HG02885 (cell line): ENCODE results near the gene BTBD6.
"Not testable (repeated sequence)": the region's sequence is repeated elsewhere in the genome, so short reads cannot be mapped to it uniquely, and the experiment has no call there.

Source experiments
- ATAC-seq: cut with Tn5 transposase; IDR thresholded peaks from one replicate; pipeline ENCODE4 v1.9.1; 2021; ENCODE audit warnings: mild to moderate bottlenecking; ENCODE audit not compliant: unreplicated experiment, poor library complexity

Gene BTBD6

DNA sequence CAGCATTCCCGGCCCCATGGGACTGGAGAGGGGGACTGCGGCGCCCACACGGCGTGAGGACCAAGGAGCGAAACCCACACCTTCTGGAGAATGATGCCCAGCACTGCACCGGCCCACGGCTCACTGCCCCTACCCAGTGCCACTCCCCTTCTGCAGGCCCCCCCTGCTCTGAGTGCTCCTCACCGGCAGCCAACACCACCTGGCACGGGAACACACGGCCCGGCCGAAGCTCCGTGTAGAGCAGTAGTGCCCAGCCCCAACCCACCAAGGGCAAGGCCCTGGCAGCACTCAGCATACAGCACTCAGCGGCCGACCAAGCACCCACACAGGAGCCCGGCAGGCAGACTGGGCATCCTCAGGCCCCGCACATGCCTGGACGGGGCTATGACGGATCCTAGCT, 13.4 kb downstream of the BTBD6 start:
- ATAC-seq = no peak

DNA sequence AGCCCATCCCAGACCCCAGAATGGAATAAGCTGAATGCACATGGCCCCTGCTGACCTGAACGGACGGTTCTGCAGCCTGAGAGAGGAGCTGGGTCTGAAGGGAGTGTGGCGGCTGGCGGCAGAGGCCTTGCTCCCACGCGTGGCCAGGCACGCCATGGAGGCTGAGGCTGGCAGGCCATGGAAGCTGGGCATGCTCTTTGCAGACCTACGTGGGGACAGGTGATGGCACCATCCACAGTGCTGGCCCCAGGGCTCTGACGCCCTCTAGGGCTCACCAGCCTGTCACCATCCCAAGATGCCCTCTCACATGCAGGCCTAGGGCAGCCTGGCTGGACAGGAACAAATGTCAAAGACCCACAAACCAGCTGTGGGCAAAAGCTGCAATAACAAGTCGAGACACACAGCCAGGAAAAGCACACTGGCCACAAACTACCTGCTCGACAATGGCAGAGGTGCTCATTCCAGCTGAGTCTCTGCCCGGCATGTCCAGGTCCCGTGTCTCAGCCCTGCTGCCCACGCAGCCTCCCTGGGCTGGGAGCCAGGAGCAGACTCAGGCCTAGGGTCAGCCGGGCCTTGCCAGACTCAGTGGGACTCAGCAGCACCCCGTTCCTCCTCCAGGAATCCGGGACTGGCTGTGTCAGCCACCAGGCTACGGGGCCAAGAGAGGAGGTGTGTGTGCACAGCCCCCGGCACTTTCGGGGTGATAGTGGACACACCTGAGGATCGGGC, 19.7 kb downstream of the BTBD6 start:
- ATAC-seq = no peak

DNA sequence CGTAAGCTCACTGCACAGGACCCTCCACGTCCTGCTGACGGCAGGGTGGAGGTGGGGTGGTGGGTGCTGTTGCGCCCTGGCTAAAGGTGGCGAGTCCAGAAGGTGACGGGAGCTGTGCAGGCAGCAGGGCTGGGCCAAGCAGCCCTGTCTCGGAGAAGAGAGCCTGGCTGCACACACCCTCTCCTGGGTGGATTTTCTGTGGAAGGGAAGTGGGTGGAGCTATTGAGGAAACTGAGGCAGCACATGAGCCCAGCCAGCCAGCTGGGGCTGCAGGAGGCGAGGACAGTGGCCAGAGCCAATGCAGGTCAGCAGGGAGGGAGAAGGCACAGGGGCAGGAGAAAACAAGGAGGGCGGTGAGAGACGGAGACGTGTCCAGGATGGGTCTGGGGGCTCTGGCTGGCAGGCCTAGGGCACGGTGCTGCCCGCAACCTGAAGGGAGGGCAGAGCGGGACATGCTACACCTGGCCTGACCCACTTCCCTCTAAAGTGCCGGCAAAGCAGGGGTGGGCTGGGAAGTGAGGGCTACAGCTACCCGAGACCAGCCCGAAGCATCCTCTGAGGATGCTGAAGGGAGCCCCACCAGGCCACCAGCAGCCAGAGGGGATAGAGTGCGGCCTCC, 20.5 kb downstream of the BTBD6 start:
- no peak for ATAC-seq

DNA sequence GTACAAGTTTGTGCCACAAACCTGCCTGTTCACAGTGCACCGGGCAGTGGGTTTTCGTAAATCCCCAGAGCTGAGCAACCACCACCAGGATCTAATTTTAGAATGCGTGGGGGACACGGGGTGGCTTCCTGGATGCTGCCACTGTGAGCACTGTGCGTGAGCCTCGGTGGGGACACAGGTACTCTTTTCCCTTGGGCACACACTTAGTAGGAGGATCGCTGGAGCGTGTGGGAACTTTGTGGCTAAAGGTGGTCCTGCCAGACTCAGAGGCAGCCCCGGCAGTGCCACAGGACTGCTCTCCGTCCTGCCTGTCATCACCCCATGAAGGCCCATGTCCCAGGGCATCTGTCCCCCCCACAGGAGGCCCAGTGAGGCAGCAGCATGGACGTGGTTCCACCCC, 21.1 kb downstream of the BTBD6 start:
- ATAC-seq = no peak

DNA sequence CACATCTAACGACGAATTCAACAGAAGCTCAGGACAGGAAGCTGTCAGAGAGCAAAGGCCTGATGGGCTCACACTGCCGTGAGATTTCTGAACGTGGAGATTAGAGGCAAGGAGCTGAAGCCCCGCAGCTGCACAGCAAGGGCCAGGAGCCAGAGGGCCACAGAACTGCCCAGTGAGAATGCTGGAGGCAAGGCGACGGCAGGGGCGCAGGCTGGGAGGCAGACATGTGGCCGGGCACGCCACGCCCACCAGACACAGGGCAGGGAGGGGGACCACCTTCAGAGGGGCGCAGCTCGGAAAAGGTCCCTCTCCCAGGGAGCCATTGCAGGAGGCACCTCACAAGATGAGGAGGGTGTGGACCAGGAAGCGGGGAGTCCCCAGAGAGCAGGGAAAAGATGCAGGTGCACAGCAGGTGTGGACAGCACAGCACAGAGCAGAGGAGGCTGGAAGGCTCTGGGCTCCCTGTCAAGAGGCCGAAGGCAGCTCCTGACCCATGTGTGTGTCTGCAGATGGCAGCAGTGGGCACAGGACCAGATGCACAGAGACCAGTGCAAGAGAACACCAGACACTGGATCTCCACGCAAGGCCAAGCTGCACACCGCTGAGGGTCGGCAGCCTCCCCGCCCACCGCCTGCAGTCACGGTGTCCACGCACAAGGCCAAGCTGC, 23.0 kb downstream of the BTBD6 start:
- no peak for ATAC-seq

DNA sequence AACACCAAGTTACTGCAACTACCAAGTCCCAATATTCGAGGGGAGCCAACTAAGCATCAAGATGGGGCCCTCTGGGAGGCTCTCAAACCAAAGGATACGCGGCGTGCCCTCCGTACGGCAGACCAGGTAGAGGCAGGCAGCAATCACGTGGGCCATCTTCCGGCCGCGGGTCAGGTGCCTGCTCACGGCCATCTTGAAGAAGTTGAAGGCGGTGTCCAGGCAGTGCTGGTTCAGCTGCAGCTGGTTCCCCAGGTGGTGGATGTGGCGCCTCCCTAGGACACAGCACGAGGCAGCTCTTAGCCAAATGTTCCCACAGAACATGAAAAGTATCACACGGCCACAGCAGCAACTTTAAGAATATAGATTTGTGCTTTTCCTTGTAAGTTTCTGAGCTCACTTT, 24.3 kb downstream of the BTBD6 start:
- ATAC-seq = no peak

DNA sequence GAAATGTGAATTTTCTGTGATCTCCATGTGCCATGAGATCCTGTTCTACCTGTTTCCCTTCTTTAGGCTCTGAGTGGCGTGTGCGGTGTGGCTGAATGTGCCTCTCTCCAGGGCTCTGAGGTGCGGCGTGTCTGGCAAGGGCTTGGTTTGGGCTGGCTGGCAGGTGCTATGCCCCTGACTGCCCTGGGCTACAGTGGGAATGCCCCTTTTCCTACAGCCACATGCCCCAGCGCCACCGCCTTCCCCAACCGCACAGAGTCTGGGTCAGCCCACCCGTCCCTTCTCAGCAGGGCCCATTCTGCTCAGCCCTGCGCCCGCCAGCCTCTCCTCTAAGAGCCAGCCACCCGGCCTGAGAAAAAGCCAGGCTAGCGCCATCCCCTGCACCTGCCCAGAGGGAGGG, 24.7 kb downstream of the BTBD6 start:
- no peak for ATAC-seq

DNA sequence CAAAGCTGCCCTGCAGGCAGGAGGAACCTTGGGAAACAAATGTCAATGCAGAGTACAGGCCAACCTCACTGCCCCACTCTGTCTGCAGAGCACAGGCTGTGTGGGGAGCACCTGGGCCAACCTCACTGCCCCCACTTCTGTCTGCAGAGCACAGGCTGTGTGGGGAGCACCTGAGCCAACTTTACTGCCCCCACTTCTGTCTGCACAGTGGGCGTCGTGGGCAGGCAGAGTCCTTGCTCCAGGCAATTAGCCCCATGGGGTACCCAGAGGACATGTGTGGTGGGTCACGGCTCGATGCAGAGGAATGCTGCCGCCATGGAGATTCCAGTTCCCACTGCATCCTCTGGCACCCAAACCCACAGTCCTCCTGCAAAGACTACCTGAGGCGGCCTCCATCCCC, 26.3 kb downstream of the BTBD6 start:
- ATAC-seq = no peak

DNA sequence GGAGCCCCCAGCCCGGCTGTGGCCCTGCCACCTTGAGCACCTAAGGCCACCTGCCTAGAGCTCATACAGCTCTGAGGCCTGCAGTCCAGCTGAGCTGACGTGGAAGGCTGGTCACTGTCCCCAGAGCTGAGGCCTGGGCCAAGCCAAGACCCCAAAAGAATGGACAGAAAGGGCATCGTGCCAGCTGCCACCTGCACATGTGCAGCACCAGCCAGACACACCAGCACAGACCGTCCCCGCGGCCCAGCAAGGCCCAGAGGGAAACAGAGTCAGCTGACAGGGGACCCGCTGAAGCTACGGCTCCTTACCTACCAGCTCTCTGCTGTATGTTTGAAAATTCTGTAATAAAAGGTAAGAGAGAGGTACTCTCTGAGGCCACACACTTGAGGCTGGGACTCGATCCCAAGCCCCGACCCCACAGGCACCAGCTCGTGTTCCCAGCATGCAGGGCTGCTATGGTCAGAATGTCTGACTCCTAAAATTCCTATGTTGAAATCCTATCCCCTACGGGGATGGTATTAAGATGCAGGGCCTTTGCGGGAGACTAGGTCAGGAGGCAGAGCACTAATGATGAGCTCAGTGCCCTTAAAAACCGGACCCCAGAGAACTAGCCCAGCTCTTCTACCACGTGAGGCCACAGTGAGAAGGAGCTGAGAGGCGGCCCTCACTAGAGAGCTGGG, 27.1 kb downstream of the BTBD6 start:
- ATAC-seq = no peak

DNA sequence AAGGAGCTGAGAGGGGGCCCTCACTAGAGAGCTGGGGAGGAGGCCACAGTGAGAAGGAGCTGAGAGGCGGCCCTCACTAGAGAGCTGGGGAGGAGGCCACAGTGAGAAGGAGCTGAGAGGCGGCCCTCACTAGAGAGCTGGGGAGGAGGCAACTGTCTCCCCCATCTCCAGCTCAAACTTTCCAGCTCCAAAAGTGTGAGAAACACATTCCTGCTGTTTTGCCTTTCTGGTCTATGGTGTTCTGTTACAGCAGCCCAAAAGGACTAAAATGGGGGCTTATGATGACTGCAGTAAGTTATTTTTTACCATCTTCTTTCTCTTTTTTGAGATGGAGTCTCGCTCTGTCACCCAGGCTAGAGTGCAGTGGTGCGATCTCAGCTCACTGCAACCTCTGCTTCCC, 29.1 kb downstream of the BTBD6 start:
- not testable (repeated sequence) for ATAC-seq

DNA sequence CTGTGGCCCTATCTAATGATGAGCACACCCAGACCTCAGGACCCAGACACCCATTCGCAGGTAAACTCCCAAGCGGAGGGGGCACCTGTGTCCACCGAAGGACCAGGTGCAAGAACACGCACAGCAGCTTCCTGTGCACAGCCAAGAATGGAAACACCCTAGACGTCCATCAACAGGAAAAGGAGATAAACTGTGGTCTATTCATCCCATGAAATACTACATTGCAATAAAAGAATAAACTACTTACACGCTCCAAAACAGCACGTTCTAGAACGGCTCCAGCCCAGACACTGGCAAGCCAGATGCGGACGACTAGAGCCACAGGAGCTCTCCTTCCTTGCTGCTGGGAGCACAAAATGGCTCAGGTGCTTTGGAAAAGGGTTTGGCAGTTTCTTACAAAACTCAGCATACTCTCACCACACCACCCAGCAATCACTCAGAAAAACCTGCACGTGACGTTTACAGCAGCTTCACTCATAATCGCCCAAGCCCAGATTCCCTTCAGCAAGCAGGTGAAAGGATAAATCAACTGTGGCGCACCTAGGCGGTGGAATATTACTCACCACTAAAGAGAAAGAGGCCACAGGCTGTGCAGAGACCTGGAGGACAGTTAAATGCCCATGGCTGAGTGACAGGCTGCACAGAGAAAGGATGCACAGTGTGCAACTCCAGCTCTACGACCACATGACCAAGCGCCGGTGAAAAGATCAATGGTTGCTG, 31.5 kb downstream of the BTBD6 start:
- ATAC-seq = no peak

DNA sequence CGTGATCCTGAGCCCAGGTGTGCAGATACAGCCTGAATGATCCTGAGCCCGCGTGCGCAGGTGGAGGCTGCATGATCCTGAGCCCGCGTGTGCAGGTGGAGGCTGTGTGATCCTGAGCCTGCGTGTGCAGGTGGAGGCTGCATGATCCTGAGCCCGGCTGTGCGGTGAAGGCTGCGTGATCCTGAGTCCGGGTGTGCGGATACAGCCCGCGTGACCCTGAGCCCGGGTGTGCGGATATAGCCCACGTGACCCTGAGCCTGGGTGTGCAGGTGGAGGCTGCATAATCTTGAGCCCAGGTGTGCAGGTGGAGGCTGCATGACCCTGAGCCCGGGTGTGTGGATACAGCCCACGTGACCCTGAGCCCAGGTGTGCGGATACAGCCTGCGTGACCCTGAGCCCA, 32.2 kb downstream of the BTBD6 start:
- ATAC-seq = no peak

DNA sequence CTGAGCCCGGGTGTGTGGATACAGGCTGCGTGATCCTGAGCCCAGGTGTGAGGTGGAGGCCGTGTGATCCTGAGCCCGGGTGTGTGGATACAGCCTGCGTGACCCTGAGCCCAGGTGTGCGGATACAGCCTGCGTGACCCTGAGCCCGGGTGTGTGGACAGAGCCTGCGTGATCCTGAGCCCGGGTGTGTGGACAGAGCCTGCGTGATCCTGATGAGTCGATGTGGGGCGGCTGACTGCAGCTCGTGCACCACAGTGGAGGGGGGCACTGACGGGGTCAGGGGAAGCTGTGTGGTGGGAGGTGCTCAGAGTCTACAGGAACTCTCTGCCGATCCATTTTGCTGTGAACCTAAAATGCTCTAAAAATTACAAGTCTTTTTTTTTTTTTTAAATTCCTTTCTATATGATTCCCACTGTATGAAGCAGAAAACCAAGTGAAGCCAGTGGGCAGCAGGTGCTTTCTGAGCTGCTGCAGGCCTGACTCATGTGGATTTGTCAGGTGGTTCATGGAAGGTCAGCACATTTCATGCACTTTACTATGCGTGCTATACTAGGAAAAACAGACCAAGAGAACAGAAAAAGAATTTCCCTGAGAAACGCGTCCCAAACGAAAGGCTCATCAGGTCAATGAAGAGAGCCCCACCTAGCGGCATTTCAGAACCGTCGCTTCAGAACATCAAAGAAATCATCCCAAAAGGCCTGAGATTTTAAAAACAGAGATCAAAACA, 33.2 kb downstream of the BTBD6 start:
- ATAC-seq = no peak

DNA sequence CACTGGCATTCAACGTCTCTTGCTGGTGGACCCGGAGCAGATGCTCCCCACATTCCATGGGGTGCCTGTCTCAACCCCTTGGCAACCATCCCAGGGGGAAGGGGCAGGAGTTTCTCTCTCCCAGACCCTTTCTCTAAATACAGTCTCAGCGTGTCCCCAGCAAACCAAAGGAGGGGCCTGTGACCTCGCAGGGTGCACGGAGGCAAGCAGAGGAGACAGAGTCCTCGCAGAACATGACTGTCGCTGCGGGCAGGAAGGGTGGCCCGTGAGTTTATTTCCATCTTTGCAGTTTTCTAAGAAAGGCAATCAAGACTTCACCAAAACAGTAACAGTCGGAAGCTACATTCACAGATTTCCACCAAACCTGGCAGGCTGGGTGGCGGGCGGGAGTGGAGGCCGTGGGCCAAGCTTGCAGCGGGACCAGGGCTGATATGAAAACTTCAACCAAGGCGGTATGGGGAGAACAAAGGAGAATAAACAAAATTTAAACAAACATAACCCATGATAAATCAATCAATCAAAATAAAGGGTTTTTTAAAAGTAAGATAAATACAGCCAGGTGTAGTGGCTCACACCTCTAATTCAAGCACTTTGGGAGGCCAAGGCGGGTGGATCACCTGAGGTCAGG, 33.9 kb downstream of the BTBD6 start:
- no peak for ATAC-seq

DNA sequence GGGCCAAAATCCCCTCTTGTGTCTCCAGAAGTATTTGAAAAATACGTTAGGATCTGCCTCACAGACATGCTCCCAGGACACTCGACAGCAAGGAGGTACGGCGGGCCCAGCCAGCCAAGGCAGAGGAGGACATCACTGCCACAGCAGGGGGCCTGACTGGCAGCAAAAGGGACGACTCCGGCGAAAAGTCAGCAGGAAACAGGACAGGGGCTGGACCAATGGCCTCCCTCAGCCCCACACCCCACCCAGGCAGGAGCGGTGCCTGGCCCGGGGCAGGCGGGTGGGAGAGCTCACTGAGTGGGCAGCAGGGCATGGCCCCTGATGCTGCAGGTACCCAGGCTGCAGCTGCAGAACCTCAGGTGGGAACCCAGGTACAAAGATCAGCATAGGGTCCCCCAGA, 34.7 kb downstream of the BTBD6 start:
- ATAC-seq = no peak

DNA sequence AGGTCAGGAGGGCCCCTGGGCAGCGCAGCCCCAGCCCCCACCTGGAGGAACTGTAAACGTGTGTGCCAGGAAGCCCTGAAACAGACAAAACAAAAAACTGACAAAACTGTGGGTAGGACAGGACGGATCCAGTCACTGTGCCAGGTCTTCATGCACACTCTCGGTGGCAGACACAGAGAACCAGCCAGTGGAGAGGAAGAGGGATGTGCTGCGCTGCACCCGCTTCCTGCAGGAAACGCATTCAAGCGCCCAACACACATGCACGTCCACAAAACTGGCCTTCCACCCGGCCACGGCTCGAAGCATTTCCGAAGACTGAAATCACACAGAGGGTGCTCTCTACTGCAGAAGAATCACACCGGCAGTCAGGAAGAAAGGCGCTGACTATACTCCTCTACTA, 35.6 kb downstream of the BTBD6 start:
- no peak for ATAC-seq

DNA sequence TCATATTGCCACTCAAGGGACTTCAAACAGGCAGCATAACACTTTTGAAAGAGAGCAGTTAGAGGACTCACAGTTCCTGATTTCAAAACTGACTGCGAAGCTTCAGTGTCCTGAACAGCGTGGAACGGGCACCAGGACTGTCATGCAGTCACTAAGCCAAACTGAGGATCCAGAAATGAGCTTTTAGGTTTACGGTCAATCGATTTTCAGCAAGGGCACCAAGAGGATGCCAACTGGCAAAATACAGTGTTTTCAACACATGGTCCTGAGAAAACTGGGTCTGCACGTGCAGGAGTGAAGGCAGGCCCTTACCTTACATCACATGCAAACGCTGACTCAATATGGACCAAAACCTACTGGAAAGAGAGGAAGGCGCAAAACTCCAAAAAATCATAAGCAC, 36.8 kb downstream of the BTBD6 start:
- ATAC-seq = no peak

DNA sequence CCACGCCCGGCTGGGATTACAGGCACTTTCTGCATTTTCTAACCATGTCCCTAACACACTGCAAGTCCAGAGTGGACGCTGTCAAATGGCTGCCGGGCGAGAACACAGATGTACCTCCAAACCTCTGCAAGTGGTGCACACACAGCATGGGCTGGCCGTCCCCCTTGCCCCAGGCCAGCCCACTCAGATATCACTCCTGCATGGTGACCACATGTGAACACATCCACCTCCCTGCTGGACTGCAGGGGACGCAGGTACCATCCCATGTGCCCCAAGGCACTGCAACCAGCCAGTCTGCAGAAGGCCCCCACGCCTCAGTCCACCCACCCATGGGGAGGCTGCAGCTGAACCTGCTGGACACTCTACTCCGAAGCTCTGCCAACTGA, 38.4 kb downstream of the BTBD6 start:
- no peak for ATAC-seq

DNA sequence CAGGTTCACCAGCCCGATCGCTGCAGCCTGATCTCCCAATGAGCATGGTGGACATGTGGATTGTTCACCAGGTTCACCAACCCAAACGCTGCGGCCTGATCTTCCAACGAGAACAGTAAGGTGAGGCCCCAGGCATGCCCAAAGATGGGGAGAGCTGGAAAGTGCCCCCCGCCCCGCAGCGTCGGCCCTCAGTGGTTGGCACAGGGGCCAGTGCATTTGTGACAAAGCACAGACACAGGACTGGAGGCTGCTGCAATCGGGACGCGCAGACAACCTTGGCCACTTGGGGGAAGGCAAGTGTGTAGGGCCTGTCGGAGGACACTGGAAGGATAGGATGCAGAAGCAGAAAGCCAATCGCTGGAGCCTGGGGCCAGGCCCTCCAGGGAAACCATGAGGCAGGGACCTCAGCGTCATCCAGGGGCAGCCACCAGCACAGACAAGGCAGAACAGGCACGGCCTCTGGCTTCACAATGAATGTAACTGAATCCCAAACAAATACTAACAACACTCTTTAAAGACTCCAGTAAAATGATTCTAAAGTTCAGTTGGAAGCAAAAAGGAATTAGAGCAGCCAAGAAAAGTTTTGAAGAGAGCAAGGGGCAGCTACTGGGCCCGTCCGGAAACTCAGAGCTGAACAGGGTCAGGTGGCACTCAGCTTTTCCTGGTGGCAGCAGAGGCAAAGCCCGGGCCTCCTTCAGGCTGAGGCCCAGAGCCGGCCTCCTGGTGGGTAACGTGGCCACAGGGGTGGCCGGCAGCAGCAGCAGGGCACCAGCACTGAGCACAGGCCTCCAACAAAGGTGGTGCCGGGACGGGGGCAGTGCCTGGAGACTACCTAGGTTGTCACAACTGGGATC, 39.1 kb downstream of the BTBD6 start:
- ATAC-seq = no peak
